ENCODE data around the gene CD22.

Gene CD22

GRCh38 chr19:35334144-35334753 lies 5.3 kb downstream of the CD22 start:
- peak overlapping the region; percentile 98 for H3K4me3 ChIP-seq (ENCODE audit: low read depth, low read length)
- TF ChIP-seq CTCF (IDR thresholded peaks at IDR 0.05; ENCODE audit: borderline replicate concordance, insufficient read depth, low read depth, low read length): no peak

- no peak overlapping the region for H3K4me3 ChIP-seq (ENCODE audit: low read depth, low read length)
- no peak for TF ChIP-seq CTCF (IDR thresholded peaks at IDR 0.05; ENCODE audit: borderline replicate concordance, insufficient read depth, low read depth, low read length)
Measured at GRCh38 chr19:35336166-35336955, 7.4 kb downstream of the CD22 start.

GRCh38 chr19:35337097-35337983 lies 8.4 kb downstream of the CD22 start:
- no peak for TF ChIP-seq CTCF (IDR thresholded peaks at IDR 0.05; ENCODE audit: borderline replicate concordance, insufficient read depth, low read depth, low read length)
- no peak overlapping the region for H3K4me3 ChIP-seq (ENCODE audit: low read depth, low read length)

- no peak for TF ChIP-seq CTCF (IDR thresholded peaks at IDR 0.05; ENCODE audit: borderline replicate concordance, insufficient read depth, low read depth, low read length)
- H3K4me3 ChIP-seq (ENCODE audit: low read depth, low read length): no peak overlapping the region
Measured at GRCh38 chr19:35337984-35338296, 9.0 kb downstream of the CD22 start.

GRCh38 chr19:35340431-35340830 lies 11.4 kb downstream of the CD22 start:
- no peak for TF ChIP-seq CTCF (IDR thresholded peaks at IDR 0.05; ENCODE audit: borderline replicate concordance, insufficient read depth, low read depth, low read length)
- no peak overlapping the region for H3K4me3 ChIP-seq (ENCODE audit: low read depth, low read length)

- TF ChIP-seq CTCF (IDR thresholded peaks at IDR 0.05; ENCODE audit: borderline replicate concordance, insufficient read depth, low read depth, low read length): no peak
- H3K4me3 ChIP-seq (ENCODE audit: low read depth, low read length): no peak overlapping the region
Measured at GRCh38 chr19:35341006-35341405, 12.0 kb downstream of the CD22 start.

Data from GM12875 (cell line).